Measurements from ENCODE around the gene PRRG3. TPM values are rescaled to one million over a fixed set of nuclear protein-coding genes. Genes with fewer than 3 reads are reported as not detected.

Gene PRRG3
- total RNA-seq: not detected in 2 replicates

DNA sequence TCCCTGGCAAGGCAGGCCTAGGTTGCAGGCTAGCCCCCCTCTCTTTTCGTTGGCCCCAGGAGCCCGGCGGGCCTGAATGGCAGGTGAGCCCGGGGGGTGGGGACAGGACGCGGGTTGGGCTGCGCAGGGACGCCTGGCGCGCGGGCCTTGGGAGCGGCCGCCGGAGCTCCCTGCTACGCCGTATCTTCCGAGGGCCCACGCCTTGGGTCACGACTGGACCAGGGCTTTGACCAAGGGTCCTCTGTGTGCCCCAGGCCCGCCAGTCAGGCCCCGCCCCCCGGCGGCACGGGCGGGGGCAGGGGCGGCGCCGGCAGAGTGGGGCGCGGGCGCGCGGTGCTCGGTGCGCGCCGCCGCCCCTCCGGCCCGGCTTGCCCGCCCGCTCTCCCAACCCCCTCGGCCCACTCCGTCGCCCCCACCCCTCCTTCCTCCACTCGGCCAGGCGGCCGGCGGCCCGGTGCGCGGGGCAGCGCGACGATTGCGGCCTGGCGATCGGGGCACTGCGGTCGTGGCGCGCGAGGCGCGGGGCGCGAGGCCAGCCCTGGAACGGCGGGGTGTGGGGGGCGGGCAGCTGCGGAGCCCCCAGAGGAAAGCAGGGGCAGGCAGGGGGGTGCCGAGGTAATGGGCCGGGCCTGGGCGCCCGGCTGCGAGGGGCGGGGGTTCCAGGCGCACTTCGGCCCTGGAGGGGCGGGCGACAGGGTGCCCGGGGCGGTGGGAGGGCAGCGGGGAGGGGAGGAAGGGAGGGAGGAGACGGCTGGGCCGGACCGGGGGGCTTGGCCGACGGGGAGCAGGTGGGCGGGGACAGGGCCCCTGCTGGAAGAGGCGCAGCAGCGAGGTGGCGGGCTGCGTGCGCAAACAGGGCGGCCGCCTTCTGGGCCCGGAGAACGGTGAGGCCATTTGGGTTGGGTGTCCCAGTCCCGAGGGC is at the start of gene PRRG3:
PRRG3 (plus strand) TSS at position 798 of the 922 bp plus-strand sequence. CDS start 3,357 bp downstream, outside the sequence.

DNA sequence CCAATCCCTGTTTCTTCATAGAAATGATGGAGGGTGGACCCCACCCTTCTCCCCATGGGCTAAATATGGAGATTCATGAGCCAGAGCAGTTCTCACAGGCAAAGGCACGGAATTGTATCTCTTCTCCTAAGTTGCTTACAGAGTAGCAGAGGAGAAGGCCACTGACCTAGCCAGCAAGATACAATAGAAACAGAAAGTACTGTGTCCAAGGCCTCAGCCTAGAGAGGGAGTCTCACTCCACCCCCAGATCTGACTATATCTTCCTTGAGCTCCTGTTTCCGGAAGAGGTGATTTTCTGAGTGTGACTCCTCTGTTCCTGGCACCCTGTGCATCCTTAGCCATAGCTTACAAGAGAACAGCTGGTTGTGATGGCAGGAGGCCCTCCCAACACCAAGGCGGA is 20.5 kb downstream of the PRRG3 start, which contains the start of gene FATE1:
FATE1 (plus strand) TSS at position 284 of the 400 bp plus-strand sequence; CDS start at position 369, 85 bp downstream.

GRCh38 chrX:151734446-151734845 is 39.2 kb downstream of the PRRG3 start, which contains the start of gene CNGA2:
CNGA2 (plus strand) TSS chrX:151734746; CDS start chrX:151738484, 3,738 bp downstream.

Other genes with a start within 250 kb of the PRRG3 start
- not detected in 2 replicates for gene PASD1, start 131.8 kb upstream of the PRRG3 start, total RNA-seq
- gene FATE1, start 20.6 kb downstream of the PRRG3 start, total RNA-seq: not detected in 2 replicates
- not detected in 2 replicates for gene CNGA2, start 39.3 kb downstream of the PRRG3 start, total RNA-seq
- gene MAGEA4, start 217.4 kb downstream of the PRRG3 start, total RNA-seq: not detected in 2 replicates

Measured in mammary microvascular endothelial cell (primary cell).